C4-2B (cell line): ENCODE measurements around the gene SOS2.

Experiments used
- ZFX ChIP-seq: fragments of 450-650 bp; IDR thresholded peaks from 2 replicates; pipeline ENCODE4 v1.6.1; 2017
- TF ChIP-seq, protein P1 (sequence below): fragments of 450-650 bp; conservative IDR thresholded peaks from 2 replicates; pipeline ENCODE4 v1.5.1; 2017; ENCODE audit warnings: mild to moderate bottlenecking

- TF ChIP-seq ZFX = no peak
- TF ChIP-seq, protein P1, sequence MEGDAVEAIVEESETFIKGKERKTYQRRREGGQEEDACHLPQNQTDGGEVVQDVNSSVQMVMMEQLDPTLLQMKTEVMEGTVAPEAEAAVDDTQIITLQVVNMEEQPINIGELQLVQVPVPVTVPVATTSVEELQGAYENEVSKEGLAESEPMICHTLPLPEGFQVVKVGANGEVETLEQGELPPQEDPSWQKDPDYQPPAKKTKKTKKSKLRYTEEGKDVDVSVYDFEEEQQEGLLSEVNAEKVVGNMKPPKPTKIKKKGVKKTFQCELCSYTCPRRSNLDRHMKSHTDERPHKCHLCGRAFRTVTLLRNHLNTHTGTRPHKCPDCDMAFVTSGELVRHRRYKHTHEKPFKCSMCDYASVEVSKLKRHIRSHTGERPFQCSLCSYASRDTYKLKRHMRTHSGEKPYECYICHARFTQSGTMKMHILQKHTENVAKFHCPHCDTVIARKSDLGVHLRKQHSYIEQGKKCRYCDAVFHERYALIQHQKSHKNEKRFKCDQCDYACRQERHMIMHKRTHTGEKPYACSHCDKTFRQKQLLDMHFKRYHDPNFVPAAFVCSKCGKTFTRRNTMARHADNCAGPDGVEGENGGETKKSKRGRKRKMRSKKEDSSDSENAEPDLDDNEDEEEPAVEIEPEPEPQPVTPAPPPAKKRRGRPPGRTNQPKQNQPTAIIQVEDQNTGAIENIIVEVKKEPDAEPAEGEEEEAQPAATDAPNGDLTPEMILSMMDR = no peak
Measured at GRCh38 chr14:50121486-50121885, 109.9 kb downstream of the SOS2 start.
